H1 (cell line): ENCODE results near the gene ATG16L2. TPM values are rescaled to one million over a fixed set of nuclear protein-coding genes. Genes with fewer than 3 reads are reported as not detected.

Source experiments
- ATF2 ChIP-seq: IDR thresholded peaks from 2 replicates; pipeline ENCODE4 v1.6.1; 2012; ENCODE audit warnings: low read length, inconsistent platforms
- ATF3 ChIP-seq: IDR thresholded peaks from 2 replicates; pipeline ENCODE4 v1.6.1; 2011; ENCODE audit warnings: low read depth, mild to moderate bottlenecking, low read length; ENCODE audit not compliant: insufficient read depth
- polyA plus RNA-seq, 7 experiments: library from polyadenylated mRNA; depleted of rRNA in 3 of 7; stranded (reverse) in 5 of 7; unstranded in 2 of 7; fragments of >200 nt in 5 of 7; fragments of 200-250 nt in 2 of 7; gene quantifications; 1 replicate in 5 of 7; 2 replicates in 1 of 7; 4 replicates in 1 of 7; pipeline versions ENCODE4 v1.2.1 to v1.2.3, GENCODE V29; 2011 to 2013; ENCODE audit warnings: missing spikeins in 2 of 7, mixed read lengths in 2 of 7
- total RNA-seq: library from RNA; stranded (reverse); fragmentation: NEBNext Ultra II Directional; extraction: Animal tissue kit (Norgen Biotek cat#: 25700); gene quantifications from 2 replicates; pipeline ENCODE4 v1.2.1, GENCODE V29; 2021

ATG16L2 gene
- total and polyA plus RNA-seq, 2 of the 8 experiments (the other 6 are each of a cell fraction or from before 2014, with no cell fraction given) = 11.0 to 18.5 TPM

- no peak for TF ChIP-seq ATF3
- no peak for TF ChIP-seq ATF2
Measured at GRCh38 chr11:72834905-72835304, 20.7 kb downstream of the ATG16L2 start (continued).
